HepG2 (cell line): ENCODE results near the gene ZSCAN21. TPM values are rescaled to one million over a fixed set of nuclear protein-coding genes. Genes with fewer than 3 reads are reported as not detected.
"Not testable (repeated sequence)": the region's sequence is repeated elsewhere in the genome, so short reads cannot be mapped to it uniquely, and the experiment has no call there.

Source experiments
- ATAC-seq: fragments of 200-7000 bp; cut with Tn5 transposase; 3 replicates; pipeline ENCODE4 v1.9.1; 2020; ENCODE audit warnings: mild to moderate bottlenecking, moderate library complexity
- BruUV-seq: library from RNA; stranded (reverse); fragments of 400-500 nt; replicated peaks from 2 replicates; lab custom pipeline; 2021; lab: Mats Ljungman, UMichigan
- CTCF ChIA-PET: fragments of 300-600 bp; formaldehyde crosslinking; extraction: SDS; loops from one replicate; lab custom pipeline; 2021; ENCODE audit warnings: low total read pairs, inconsistent platforms, low intra/inter-chr PET ratio; lab: Yijun Ruan, JAX
- POLR2A ChIA-PET: fragments of 350-600 bp; sonication (Branson Sonifier 250); formaldehyde crosslinking; loops from one replicate; lab custom pipeline; 2020; ENCODE audit warnings: antibody characterized with exemption, inconsistent platforms; lab: Yijun Ruan, JAX
- DNase-seq: peaks from one replicate; pipeline ENCODE4 v3.0.0-alpha.2; 2015; ENCODE audit warnings: low spot score
- FAIRE-seq: peaks from 3 replicates; lab custom pipeline; 2011; peaks lifted over from hg19 to GRCh38; lab: Jason Lieb, UNC
- H2AFZ ChIP-seq: one replicate; pipeline ENCODE4 v1.6.1; 2011; ENCODE audit warnings: low read length, inconsistent platforms
- H3K27ac ChIP-seq: fragments of 300-600 bp; 3 replicates; pipeline ENCODE4 v1.8.0; 2011; ENCODE audit warnings: mixed run types, mild to moderate bottlenecking, mixed read lengths, low read length, inconsistent platforms; ENCODE audit not compliant: insufficient read depth; ENCODE audit errors: extremely low read length
- H3K27me3 ChIP-seq, 2 experiments: fragments of 200-600 bp in 1 of 2; 2 replicates in 1 of 2; 3 replicates in 1 of 2; pipeline versions ENCODE4 v1.6.0 to v1.8.0; 2011; ENCODE audit warnings: low read length in 2 of 2, mild to moderate bottlenecking in 2 of 2, moderate library complexity in 2 of 2, inconsistent platforms in 1 of 2; ENCODE audit not compliant: insufficient read depth in 2 of 2, control insufficient read depth in 1 of 2
- H3K36me3 ChIP-seq, 2 experiments: fragments of 200-600 bp in 1 of 2; replicated peaks in 1 of 2; 2 replicates in 1 of 2; 3 replicates in 1 of 2; pipeline versions ENCODE4 v1.5.1 to v1.8.0; 2011; ENCODE audit warnings: low read length in 2 of 2, inconsistent platforms in 1 of 2; ENCODE audit not compliant: insufficient read depth in 2 of 2, control insufficient read depth in 1 of 2
- H3K4me1 ChIP-seq: 2 replicates; pipeline ENCODE4 v1.5.1; 2012; ENCODE audit warnings: low read length, inconsistent platforms; ENCODE audit not compliant: insufficient read depth
- H3K4me2 ChIP-seq: 2 replicates; pipeline ENCODE4 v1.6.0; 2011; ENCODE audit warnings: low read depth, low read length, inconsistent platforms
- H3K4me3 ChIP-seq, 3 experiments: fragments of 200-600 bp in 1 of 3; sonication (generic), shearing (Covaris generic) in 1 of 3; replicated peaks in 1 of 3; 2 replicates each; pipeline ENCODE4 v1.5.1; 2011 to 2016; ENCODE audit warnings: low read length in 3 of 3, inconsistent platforms in 2 of 3, low read depth in 2 of 3, mild to moderate bottlenecking in 2 of 3, control low read depth in 1 of 3, mixed read lengths in 1 of 3; ENCODE audit not compliant: insufficient read depth in 1 of 3
- H3K79me2 ChIP-seq: one replicate; pipeline ENCODE4 v1.6.1; 2011; ENCODE audit warnings: low read length, inconsistent platforms; ENCODE audit not compliant: insufficient read depth
- H3K9ac ChIP-seq: 2 replicates; pipeline ENCODE4 v1.6.0; 2011; ENCODE audit warnings: mild to moderate bottlenecking, low read depth, low read length, inconsistent platforms; ENCODE audit not compliant: insufficient read depth
- H3K9me3 ChIP-seq: 2 replicates; pipeline ENCODE4 v1.5.1; 2012; ENCODE audit warnings: mild to moderate bottlenecking, low read length
- H4K20me1 ChIP-seq: 2 replicates; pipeline ENCODE4 v1.6.0; 2011; ENCODE audit warnings: inconsistent platforms, mild to moderate bottlenecking, low read length, moderate library complexity; ENCODE audit not compliant: insufficient read depth
- HOXA3 ChIP-seq: sonication (generic); formaldehyde crosslinking; IDR thresholded peaks from 2 replicates; pipeline ENCODE4 v1.5.0; 2020; ENCODE audit warnings: missing genetic modification reagents
- NCOA2 ChIP-seq: sonication (generic); formaldehyde crosslinking; IDR thresholded peaks from 2 replicates; pipeline ENCODE4 v1.8.0; 2022; ENCODE audit warnings: inconsistent platforms
- RARA ChIP-seq: IDR thresholded peaks from 2 replicates; pipeline ENCODE4 v1.6.1; 2016; ENCODE audit warnings: missing genetic modification reagents, missing compliant biosample characterization
- SALL1 ChIP-seq: sonication (generic); formaldehyde crosslinking; IDR thresholded peaks from 2 replicates; pipeline ENCODE4 v1.8.0; 2022; ENCODE audit warnings: mild to moderate bottlenecking, missing genetic modification reagents
- ZBTB33 ChIP-seq: sonication (generic); formaldehyde crosslinking; IDR thresholded peaks from 2 replicates; pipeline ENCODE4 v1.4.0; 2020; ENCODE audit warnings: missing genetic modification reagents
- ZBTB38 ChIP-seq: sonication (generic); formaldehyde crosslinking; IDR thresholded peaks from 2 replicates; pipeline ENCODE4 v1.5.1; 2020; ENCODE audit warnings: mild to moderate bottlenecking, missing genetic modification reagents
- ZBTB4 ChIP-seq: sonication (generic); formaldehyde crosslinking; IDR thresholded peaks from 2 replicates; pipeline ENCODE4 v1.4.0; 2020; ENCODE audit warnings: missing genetic modification reagents, mild to moderate bottlenecking, borderline replicate concordance
- ZMYM2 ChIP-seq: sonication (generic); formaldehyde crosslinking; IDR thresholded peaks from 2 replicates; pipeline ENCODE4 v1.8.0; 2022; ENCODE audit warnings: mild to moderate bottlenecking, missing genetic modification reagents
- WGBS: methylation state at CpG from one replicate; pipeline ENCODE4 v1.1.6; 2017; ENCODE audit warnings: low lambda C conversion rate; 5-methylcytosine and 5-hydroxymethylcytosine counted together
- in situ Hi-C: cut with HindIII; loops from 2 replicates; pipeline ENCODE4 v1.10.0; 2017; ENCODE audit warnings: low pct_unique_long_range_greater_than_20kb; ENCODE audit not compliant: extremely low pct_ligation_motif_present
- intact Hi-C: fragments of 100-400 bp; cut with micrococcal nuclease; formaldehyde crosslinking; loops from one replicate; pipeline ENCODE4 v1.10.0; 2022; ENCODE audit not compliant: unreplicated experiment
- polyA plus RNA-seq, 8 experiments: library from polyadenylated mRNA; depleted of rRNA in 3 of 8; stranded (reverse) in 7 of 8; unstranded in 1 of 8; fragments of >200 nt; fragmentation: Illumina TruSeq in 4 of 8; extraction: Trizol in 4 of 8; gene quantifications; 2 replicates each; pipeline versions ENCODE4 v1.2.1 to v1.2.3, GENCODE V29; 2011 to 2016; ENCODE audit warnings: low read depth in 4 of 8, missing spikeins in 1 of 8, mixed read lengths in 1 of 8; ENCODE audit not compliant: insufficient read depth in 1 of 8
- total RNA-seq, 5 experiments: library from RNA; depleted of rRNA; stranded (reverse); fragments of >200 nt; fragmentation: Illumina TruSeq; extraction: Trizol; gene quantifications; 2 replicates each; pipeline ENCODE4 v1.2.3, GENCODE V29; 2016; ENCODE audit warnings: low read depth in 1 of 5

The ZSCAN21 gene
- total and polyA plus RNA-seq, 2 of the 13 experiments (the other 11 are each of a cell fraction or from before 2014, with no cell fraction given), result 7.0 to 10.0 TPM

GRCh38 chr7:100009952-100010351 lies 39.6 kb upstream of the ZSCAN21 start:
- H3K79me2 ChIP-seq, H2AFZ ChIP-seq, H3K4me3 ChIP-seq, BruUV-seq, H3K27me3 ChIP-seq, ATAC-seq, H3K36me3 ChIP-seq, CTCF ChIA-PET, H3K4me2 ChIP-seq, intact Hi-C loops, DNase-seq, in situ Hi-C loops, FAIRE-seq, H3K9me3 ChIP-seq, H4K20me1 ChIP-seq, H3K9ac ChIP-seq: not testable (repeated sequence)
- TF ChIP-seq ZMYM2 (CRISPR knock-in tag), result 0 out of 2 replicates have a peak, but pooled peaks have one; percentile 35
- peak; percentile 96 for TF ChIP-seq ZBTB33
- 0 out of 2 replicates have a peak, but pooled peaks have one; percentile 44 for TF ChIP-seq ZBTB4 (CRISPR knock-in tag)
- TF ChIP-seq NCOA2, result 0 out of 2 replicates have a peak, but pooled peaks have one; percentile 15
- peak; percentile 50 for TF ChIP-seq RARA (CRISPR knock-in tag)
- TF ChIP-seq HOXA3 (CRISPR knock-in tag), result peak; percentile 24; the same call in 1 of the 2 replicates
- TF ChIP-seq SALL1, result peak; percentile 21; the same call in 1 of the 2 replicates
- peak; percentile 15; the same call in 1 of the 2 replicates for TF ChIP-seq ZBTB38 (CRISPR knock-in tag)
- WGBS, result 79% methylated on average over 6 of the region's 8 CpGs
- Histone ChIP-seq H3K4me1 (peaks cover 100% of the 10 kb centered on the region), H3K27ac (peak overlapping the region; percentile 79)
- POLR2A ChIA-PET, result interaction anchor here (1.2 kb wide), 1 partner anchor 14 kb away, joined by 5 read pairs; no protein-coding TSS in a partner anchor
